CD4-positive, alpha-beta T cell (primary cell): ENCODE data around the gene SSTR5. TPM values are rescaled to one million over a fixed set of nuclear protein-coding genes. Genes with fewer than 3 reads are reported as not detected.

Experiments used
- ATAC-seq: fragments of 200-7000 bp; cut with Tn5 transposase; one replicate; pipeline ENCODE4 v1.10.0; 2022; ENCODE audit warnings: mild to moderate bottlenecking; ENCODE audit not compliant: poor library complexity
- CTCF ChIA-PET: fragments of 350-600 bp; sonication (Branson Sonifier 250); formaldehyde crosslinking; loops from one replicate; lab custom pipeline; 2021; ENCODE audit warnings: antibody characterized with exemption, inconsistent platforms; lab: Charles Lee
- POLR2A ChIA-PET: fragments of 350-600 bp; sonication (Branson Sonifier 250); formaldehyde crosslinking; loops from one replicate; lab custom pipeline; 2021; ENCODE audit warnings: antibody characterized with exemption, inconsistent platforms; lab: Charles Lee
- DNase-seq, 14 experiments: peaks; one replicate each; pipeline ENCODE4 v3.0.0-alpha.2; 2013 to 2020; ENCODE audit warnings: mixed read lengths in 2 of 14
- H3K27ac ChIP-seq, 2 donors: one replicate each; pipeline versions ENCODE4 v1.5.1 to v1.7.0; 2013; ENCODE audit warnings: low read length in 2 of 2, low read depth in 1 of 2, mild to moderate bottlenecking in 1 of 2
- H3K27me3 ChIP-seq, 2 experiments: 1 replicate in 1 of 2; 2 replicates in 1 of 2; pipeline versions ENCODE4 v1.6.1 to v1.7.0; 2013; ENCODE audit warnings: low read length in 2 of 2, control low read depth in 1 of 2, mild to moderate bottlenecking in 1 of 2, moderate library complexity in 1 of 2; ENCODE audit not compliant: insufficient read depth in 2 of 2, control insufficient read depth in 1 of 2
- H3K36me3 ChIP-seq: one replicate; pipeline ENCODE4 v1.6.1; 2013; ENCODE audit warnings: low read length, control low read depth; ENCODE audit not compliant: insufficient read depth
- H3K4me1 ChIP-seq: one replicate; pipeline ENCODE4 v1.6.1; 2013; ENCODE audit warnings: low read length, control low read depth; ENCODE audit not compliant: insufficient read depth
- H3K4me3 ChIP-seq: one replicate; pipeline ENCODE4 v1.5.1; 2013; ENCODE audit warnings: mild to moderate bottlenecking, low read length, moderate library complexity
- H3K9me3 ChIP-seq, 2 experiments: 1 replicate in 1 of 2; 2 replicates in 1 of 2; pipeline versions ENCODE4 v1.6.1 to v1.7.0; 2013; ENCODE audit warnings: low read length in 2 of 2, mild to moderate bottlenecking in 2 of 2, control low read depth in 1 of 2, moderate library complexity in 1 of 2; ENCODE audit not compliant: control insufficient read depth in 1 of 2, insufficient read depth in 1 of 2
- H3K27ac Mint-ChIP-seq: one replicate; pipeline ENCODE4 v1.8.0; 2020; ENCODE audit warnings: mixed read lengths
- H3K27me3 Mint-ChIP-seq: one replicate; pipeline ENCODE4 v1.8.0; 2021; ENCODE audit warnings: mixed read lengths
- H3K36me3 Mint-ChIP-seq: one replicate; pipeline ENCODE4 v1.8.0; 2021; ENCODE audit warnings: low read depth, mixed read lengths
- H3K4me1 Mint-ChIP-seq: one replicate; pipeline ENCODE4 v1.8.0; 2021; ENCODE audit warnings: low read depth, mixed read lengths
- H3K4me3 Mint-ChIP-seq: one replicate; pipeline ENCODE4 v1.8.0; 2020; ENCODE audit warnings: mild to moderate bottlenecking, mixed read lengths
- H3K9me3 Mint-ChIP-seq: one replicate; pipeline ENCODE4 v1.8.0; 2020; ENCODE audit warnings: mixed read lengths
- CTCF ChIP-seq: fragments of 200-600 bp; IDR thresholded peaks from one replicate; pipeline ENCODE4 v1.8.0; 2022; ENCODE audit warnings: antibody characterized with exemption, mild to moderate bottlenecking
- intact Hi-C, 2 experiments: fragments of 100-400 bp; cut with DNase I in 1 of 2; cut with micrococcal nuclease in 1 of 2; formaldehyde crosslinking; loops; one replicate each; pipeline versions ENCODE4 v1.15.1 to v1.9.0; 2023 to 2025; cut with DNase I, micrococcal nuclease
- total RNA-seq, 174 experiments: library from RNA in 2 of 174; stranded (reverse) in 2 of 174; gene quantifications; one replicate each; pipeline ENCODE4 v1.2.3 and lab custom pipeline; 2021 to 2026

SSTR5 gene
- total RNA-seq, 2 experiments from 2014 or later: not detected

- H3K27me3 ChIP-seq: peaks cover 0 to 4% of the 10 kb centered on the region in 2 experiments
- Mint-ChIP-seq H3K4me1 (no peaks in the 10 kb centered on the region), H3K4me3 (no peak overlapping the region), H3K27ac (no peak overlapping the region), H3K9me3 (no peaks in the 10 kb centered on the region), H3K27me3 (peaks cover 4% of the 10 kb centered on the region), H3K36me3 (no peaks in the 10 kb centered on the region)
- ATAC-seq (no peak), DNase-seq (no peak)
- H3K9me3 ChIP-seq: peaks cover 0 to 29% of the 10 kb centered on the region in 2 experiments
- ChIA-PET POLR2A (no interaction called here), CTCF (no interaction called here)
- no peaks in the 10 kb centered on the region for H3K4me1 ChIP-seq
- H3K4me3 ChIP-seq: no peak overlapping the region
- H3K27ac ChIP-seq: no peak overlapping the region
- H3K36me3 ChIP-seq: no peaks in the 10 kb centered on the region
- TF ChIP-seq CTCF: no peak
- intact Hi-C loops: no loop called here
Measured at GRCh38 chr16:1030473-1030901, 42.1 kb upstream of the SSTR5 start.

- Histone ChIP-seq H3K27me3 (peaks cover 0 to 4% of the 10 kb centered on the region in 2 experiments), H3K4me1 (no peaks in the 10 kb centered on the region), H3K27ac (no peak overlapping the region), H3K36me3 (no peaks in the 10 kb centered on the region), H3K4me3 (no peak overlapping the region), H3K9me3 (peaks cover 0 to 37% of the 10 kb centered on the region in 2 experiments)
- Mint-ChIP-seq H3K4me3 (no peak overlapping the region), H3K27me3 (peaks cover 4% of the 10 kb centered on the region), H3K27ac (no peak overlapping the region), H3K36me3 (no peaks in the 10 kb centered on the region), H3K4me1 (no peaks in the 10 kb centered on the region), H3K9me3 (no peaks in the 10 kb centered on the region)
- no peak for ATAC-seq
- ChIA-PET POLR2A (no interaction called here), CTCF (no interaction called here)
- no peak for TF ChIP-seq CTCF
- intact Hi-C loops: no loop called here
- DNase-seq: no peak
Measured at GRCh38 chr16:1031666-1032065, 40.9 kb upstream of the SSTR5 start.

- DNase-seq (no peak), ATAC-seq (no peak)
- no peaks in the 10 kb centered on the region for H3K9me3 Mint-ChIP-seq
- ChIA-PET POLR2A (no interaction called here), CTCF (no interaction called here)
- Histone ChIP-seq H3K4me1 (no peaks in the 10 kb centered on the region), H3K27ac (no peak overlapping the region), H3K4me3 (no peak overlapping the region), H3K36me3 (no peaks in the 10 kb centered on the region), H3K9me3 (peaks cover 0 to 37% of the 10 kb centered on the region in 2 experiments), H3K27me3 (peaks cover 0 to 5% of the 10 kb centered on the region in 2 experiments)
- H3K36me3 Mint-ChIP-seq: no peaks in the 10 kb centered on the region
- intact Hi-C loops: no loop called here
- no peak overlapping the region for H3K4me3 Mint-ChIP-seq
- TF ChIP-seq CTCF: no peak
- H3K4me1 Mint-ChIP-seq: no peaks in the 10 kb centered on the region
- H3K27me3 Mint-ChIP-seq: peaks cover 4% of the 10 kb centered on the region
- no peak overlapping the region for H3K27ac Mint-ChIP-seq
Measured at GRCh38 chr16:1032607-1033006, 39.9 kb upstream of the SSTR5 start.
